ENCODE results near the gene SLC29A2.

SLC29A2 gene

DNA sequence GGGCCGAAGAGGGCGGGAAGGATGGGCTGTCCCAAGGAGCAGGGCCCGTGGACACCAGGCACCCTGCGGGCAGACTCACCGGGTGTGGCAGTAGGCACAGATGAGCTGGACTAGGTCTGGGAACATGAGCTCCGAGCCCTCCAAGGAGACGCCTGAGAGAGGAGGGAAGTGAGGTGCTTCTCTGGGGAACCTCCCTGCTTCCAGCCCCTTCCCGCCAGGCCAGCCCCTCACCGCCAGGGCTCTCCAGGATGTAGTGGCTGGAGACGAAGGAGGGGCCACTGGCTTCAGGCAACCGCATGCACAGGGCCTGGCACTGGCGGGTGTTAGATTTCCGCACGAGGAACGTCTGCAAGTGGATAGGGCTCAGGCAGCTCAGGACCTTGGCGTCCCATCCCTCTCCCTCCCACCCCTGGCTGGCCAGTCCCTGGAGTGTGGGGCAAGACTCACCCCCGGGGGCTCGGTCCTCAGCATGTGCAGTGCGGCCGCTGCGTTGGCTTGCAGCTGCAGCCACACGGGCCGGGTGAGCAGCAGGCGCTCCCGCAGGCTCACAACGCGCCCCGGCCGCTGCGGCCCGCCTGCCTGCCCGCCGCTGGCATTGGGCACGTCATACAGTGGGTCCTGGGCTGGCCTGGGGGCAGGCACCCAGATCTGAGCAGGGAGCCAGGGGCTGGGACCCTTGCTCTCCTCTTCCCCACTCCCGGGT, 35.9 kb downstream of the SLC29A2 start:
- peak in 2 of 58 donors; percentile 18 to 25 for DNase-seq

DNA sequence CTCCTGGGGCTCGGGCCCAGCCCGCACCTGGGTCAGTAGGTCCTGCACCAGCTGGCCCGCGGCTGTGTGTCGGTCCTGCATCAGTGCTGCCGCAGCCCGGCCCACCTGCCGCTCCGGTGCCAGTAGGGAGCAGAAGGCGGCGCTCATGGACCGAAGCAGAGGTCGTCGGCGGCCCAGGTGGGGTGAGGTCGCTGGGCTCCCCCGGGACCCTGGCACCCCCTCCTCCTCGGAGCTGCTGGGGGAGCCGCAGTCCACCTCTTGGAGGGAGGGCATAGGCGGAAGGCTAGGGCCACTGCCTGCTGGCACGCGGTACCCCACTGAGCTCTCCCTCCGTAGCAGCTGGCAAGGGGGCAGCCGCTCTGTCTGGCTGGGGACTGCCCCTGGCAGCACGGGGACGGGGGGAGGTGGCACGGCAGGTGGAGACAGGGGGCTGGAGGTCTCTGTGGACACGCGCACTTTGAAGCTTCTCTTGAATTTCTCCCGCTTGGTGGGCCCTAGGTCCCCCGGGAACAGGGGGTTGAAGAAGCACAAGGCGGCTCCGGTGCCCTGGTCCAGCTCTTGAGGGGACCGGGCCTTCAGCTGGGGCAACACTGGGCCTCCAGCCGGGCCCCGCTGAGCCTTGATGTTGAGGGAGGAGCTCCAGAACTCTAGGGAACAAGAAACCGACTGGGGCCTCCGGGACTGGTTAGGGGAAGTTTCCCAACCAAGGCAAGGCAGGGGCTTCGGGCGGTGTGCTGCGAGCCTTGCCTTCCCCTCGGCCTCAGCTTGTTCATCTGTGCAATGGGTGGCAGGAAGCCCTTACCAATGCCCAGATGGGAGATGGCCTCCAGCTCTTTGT, 36.7 kb downstream of the SLC29A2 start:
- DNase-seq, result no peak

DNA sequence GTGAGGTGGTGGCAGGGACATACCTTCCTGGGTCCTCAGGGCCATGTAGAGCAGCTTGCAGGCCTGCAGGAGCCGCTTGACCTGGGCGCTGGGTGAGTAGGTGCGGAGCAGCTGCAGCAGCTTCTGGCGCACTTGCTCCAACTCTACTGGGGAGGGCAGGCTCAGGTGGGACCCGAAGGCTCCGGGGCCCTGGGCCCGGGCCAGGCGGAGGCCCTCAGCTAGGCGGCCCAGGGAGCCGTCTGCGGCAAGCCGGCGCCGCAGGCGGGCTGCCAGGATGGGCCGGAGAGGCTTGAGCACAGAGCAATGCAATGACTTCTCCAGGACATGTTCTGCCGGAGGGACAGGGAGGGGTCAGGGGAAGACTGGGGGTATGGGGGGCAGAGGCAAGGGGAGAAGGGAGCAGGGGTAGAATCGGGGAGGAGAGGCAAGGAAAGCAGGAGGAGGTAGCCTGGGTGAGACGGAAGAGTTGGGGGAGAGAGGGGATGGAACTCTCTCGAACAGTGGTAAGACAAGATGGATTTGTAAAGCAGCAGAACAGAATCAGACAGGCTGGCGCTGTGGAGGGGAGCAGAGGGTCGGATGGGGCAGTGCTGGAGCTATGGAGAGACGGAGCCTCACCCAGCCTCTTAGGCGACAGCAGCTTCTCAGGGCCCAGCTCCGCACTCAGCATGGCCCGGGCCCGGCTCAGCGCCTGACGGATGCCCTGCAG, 37.5 kb downstream of the SLC29A2 start:
- no peak for DNase-seq

DNA sequence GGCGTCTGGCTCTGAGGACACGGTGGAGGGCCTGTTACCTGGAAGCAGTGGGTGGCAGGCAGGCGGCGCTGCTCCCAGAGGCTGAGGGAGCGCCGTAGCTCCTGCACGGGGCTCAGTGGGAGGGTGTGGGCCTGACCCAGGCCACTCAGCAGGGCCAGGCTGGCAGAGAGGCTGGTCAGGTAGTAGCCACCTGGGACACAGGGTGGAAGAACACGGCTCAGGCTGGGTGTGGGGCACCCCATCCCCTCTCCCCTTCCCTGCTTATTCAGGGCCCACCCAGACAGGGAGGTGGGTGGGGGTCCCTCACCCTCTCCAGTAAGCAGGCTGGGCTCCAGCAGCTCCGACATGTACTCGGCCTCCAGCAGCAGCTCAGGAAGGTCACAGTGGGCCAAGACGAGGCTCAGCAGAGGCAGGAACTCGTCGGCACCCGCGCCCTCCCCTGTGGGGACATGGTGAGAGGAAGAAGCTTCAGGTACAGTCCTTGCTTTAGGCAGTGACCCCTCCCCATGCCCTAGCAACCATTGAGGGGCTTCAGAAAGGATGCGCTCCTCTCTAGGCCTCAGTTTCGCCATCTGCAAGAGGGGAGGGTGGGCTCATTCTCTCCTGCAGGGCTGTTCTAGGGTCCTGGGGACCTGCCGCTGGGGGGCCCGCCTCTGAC, 38.2 kb downstream of the SLC29A2 start:
- DNase-seq, result no peak

DNA sequence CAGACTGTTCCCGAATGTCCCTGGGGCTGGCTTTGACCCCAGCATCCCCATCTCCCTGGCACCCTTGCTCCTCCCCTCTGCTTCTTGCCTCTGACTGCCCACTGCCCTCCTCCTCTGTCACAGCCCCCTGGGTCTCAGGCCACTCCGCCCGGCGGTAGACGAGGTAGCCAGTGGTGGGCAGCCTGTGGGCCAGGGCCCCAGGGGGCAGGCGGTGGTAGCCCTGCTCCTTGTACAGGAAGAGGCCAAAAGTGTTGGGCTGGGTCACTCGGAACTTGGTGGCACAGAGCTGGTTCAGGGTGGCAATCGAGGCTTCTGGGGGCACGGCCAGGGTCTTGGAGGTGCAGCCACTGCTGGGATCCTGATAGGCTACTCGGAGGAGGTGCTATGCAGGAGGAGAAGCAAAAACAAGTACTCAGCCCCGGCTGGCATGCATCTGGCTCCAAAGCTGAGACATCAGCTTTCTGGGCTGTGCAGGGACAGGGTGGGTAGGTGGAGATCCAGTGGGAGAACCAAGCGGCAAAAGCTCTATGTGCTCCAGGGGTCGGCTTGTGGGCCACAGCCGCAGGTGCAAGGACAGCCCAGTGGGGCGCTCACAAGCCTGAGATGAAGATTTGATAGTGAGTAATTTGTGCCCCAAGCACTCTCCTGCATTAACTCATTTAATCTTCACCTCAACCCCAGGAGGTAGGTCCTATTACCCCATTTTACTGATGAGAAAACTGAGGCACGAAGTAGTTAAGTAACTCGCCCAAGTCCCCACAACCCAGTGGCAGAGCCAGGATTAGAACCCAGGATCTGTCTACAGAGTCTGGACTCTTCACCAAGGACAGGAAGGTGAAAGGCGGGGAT, 39.0 kb downstream of the SLC29A2 start:
- no peak for DNase-seq

DNA sequence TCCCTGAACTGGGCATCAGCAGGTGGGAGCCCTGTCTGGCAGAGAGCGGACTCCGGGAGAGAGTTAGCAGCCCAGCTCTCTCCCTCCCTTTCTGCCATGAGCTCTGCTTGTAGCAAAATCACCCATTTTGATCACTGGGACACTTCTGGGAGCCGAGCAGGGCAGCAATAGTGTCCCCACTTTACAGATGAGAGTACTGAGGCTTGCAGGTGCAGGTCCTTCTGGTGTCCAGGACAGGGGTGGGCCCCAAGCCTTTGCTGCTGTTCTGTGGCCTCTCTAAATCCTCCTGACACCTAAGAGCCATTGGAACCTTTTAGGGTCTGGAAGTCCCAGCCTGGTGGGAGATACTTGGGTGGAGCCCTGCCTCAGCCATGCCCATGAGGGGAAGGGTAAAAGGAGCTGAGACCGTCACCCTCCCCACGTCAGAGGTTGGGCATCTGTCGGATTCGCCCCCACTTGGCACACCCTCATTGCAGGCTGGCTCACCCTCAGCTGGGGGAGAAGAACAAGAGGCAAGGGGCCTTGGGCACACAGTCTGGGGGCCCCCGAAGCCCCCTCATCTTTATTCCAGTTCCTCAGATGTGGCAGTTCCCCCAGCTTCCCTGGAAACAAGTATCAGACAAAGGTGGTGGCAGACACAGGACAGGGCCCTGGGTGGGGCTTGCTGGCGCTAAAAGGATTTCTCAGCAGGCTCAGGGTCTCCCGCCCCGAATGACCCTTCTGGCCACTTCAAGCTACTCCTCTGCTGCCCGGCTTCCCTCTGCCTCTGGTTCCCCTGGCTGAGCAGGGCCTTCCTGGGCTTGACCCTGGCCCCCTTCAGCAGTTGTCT, 39.8 kb downstream of the SLC29A2 start:
- DNase-seq, result no peak

DNA sequence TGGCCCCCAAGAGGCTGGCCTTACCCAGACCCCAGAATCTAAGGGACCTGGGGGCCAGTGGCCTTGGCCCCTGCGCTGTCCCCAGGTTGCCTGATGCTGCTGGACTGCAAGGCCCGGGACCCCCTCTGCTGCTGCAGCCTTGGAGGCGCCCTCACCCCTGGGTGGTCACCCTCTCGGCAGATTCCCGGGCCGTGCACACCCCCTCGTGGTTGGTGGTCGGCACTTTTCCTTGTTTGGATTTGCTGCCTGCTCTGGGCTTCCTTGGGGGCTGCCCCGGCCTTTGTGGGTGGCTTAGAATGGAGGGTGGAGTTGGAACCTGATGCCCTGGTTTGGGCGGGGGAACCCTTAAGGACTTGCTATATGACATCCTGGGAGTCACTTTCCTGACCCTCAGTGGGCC, 40.6 kb downstream of the SLC29A2 start:
- no peak for DNase-seq

DNA sequence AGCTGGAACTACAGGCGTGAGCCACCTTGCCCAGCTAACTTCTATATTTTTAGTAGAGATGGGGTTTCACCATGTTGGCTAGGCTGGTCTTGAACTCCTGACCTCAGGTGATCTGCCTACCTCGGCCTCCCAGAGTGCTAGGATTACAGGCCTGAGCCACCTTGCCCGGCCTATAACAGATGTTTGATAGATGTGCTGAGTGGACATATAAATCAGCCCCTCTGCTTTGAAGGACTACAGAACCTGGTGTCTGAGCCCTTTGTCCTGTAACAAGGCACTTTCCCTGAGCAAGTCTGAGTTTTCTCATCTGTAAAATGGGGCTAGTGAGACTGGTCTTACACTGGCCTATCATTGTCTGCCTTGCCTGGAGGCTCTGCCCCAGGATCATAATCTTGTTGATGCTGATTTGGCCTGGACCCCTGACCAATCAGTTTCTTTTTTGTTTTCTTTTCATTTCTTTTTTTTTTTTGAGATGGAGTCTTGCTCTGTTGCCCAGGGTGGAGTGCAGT, 42.3 kb downstream of the SLC29A2 start:
- DNase-seq, result no peak

DNA sequence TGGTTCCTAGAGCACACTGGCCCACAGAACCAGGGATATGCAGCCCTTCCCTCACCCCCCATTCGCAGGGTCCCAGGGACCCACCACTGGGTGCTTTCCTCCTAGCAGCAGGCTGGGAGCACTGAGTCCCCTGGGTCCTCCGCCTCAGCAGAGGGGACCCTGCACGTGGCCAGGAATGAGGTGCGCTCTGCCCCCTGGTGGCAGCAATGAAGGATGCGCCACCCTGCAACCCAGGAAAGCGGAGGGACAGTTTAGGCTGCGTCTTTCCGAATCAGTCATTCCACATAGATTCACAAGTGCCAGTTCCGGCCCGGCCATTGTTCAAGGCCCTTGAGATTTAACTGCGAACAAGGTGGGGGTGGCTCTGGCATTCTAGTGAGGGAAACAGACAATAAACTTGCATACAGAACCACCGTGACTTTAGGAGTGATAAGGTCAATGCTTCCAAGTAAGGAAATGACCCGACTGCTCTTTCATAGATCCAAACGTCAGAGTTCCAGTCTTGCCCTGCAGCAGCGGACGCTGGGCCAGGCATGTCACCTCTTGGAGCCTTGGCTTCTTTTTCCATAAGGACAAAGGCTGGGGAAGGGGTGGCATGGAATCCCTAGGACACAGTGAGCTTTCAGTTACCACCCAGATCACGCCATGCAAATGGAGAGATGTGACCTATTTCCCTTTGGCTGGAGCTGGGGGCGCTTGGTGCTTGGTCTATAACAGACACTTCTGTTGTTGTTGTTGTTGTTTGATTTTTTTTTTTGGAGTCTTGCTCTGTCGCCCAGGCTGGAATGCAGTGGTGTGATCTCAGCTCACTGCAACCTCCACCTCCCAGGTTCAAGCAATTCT, 43.0 kb downstream of the SLC29A2 start:
- DNase-seq, result peak in 54 of 58 donors; percentile 20 to 84 (median 57)

DNA sequence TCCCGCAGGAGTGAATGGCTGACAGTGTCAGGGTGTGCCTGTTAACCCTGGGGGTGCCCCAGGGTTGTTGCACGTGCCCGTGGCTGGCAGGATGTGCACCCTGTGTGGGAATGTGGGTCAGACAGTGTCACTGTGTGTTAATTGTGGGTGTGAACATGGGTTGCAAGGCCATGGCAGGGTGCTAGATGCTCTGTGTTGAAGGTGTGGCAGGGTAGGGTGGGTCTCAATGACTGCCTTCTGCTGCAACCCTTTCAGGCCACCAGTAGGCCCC, 43.6 kb downstream of the SLC29A2 start:
- DNase-seq, result no peak

DNA sequence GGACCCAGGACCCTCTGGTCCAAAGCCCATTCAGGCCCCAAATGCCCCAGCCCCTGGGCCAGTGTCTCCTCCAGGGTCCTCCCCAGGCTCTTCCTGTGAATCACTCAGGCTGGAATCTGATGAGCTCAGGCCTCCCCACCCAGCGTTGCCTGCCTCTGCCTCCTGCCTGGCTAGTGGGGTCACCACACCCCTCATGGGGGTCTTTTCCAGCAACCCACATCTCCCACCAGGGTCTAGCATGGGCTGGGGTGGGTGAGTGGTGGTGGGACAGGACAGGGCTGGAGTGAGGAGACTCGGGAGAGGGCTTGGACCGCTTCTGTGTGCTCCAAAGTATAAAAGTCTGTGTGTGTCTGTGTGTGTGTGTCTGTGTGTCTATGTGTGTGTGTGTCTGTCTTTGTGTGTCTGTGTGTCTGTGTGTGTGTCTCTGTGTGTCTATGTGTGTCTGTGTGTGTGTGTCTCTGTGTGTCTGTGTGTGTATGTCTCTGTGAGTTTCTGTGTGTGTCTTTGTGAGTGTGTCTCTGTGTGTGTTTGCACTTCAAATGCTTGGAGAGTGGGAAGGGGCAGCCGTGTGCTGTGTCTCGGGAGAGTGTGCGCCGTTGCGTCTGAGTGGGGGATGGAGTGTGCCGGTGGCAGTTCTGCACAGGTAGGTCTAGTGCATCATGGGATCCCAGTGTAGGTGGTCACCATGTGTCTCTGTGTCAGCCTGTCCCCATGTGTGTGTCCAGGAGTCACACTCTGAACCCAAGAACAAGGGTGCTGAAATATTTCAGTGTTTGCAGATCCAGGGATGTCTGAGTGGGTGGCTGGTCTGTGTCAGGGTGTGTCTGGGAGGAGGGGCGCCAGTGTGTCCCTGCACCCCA, 44.2 kb downstream of the SLC29A2 start:
- no peak for DNase-seq

DNA sequence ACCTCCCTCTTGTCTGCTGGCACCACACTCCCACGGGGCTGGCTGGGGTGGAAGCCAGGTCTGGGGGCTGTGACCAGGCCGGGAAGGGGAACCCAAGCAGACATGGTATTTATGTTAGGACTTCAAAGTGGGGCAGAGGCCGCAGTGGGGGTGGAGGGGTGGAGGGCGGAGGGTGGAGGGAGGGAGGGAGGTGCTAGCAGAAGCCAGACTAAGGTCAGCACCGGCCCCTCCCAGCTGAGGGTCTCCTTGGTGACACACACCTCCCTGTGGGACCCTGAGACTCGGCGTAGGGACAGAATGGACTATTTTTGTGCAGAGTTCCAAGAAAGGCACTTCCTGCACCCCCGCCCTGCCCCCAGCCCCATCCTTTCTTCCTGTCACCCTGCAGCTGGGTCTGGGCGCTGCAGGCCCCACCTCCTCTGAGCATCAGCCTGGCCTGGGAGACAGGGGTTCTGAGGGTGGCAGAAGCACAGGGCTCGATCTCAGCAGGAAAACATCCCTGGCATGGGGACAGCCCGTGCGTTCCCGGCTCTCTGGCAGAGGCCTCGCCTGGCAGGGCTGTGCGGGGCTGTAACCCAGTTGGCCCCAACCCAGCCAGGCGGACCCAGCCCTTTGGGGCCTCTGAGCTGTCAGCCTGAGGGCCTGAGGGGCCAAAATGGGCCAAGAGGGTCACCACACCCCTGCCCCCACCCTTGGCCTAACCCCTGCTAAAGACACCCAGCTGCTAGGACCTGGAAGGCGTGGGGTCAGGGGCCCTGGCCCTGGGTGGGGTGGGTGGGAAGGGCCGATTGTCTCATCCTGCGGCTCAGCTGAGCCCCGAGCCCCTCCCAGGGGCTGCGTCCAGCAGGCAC, 45.1 kb downstream of the SLC29A2 start:
- DNase-seq, result no peak

DNA sequence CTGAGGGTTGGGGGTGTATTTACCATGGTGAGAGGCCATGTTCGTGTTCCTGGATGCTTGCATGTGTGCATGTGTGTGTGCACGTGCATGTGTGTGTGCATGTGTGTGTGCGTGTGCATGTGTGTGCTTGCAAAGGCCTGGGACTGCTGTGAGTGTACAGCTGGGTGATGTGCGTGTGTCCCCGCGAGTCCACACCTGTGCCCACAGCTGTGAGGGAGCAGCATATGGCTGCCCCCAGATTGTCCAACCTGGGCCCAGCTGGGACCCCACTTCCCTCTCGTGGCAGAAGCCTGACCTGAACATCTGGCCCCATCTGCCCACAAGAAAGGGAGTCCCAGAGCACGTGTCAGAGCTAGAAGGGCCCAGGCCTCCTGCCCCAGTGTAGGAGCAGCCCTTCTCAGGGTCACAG, 46.3 kb downstream of the SLC29A2 start:
- no peak for DNase-seq

DNA sequence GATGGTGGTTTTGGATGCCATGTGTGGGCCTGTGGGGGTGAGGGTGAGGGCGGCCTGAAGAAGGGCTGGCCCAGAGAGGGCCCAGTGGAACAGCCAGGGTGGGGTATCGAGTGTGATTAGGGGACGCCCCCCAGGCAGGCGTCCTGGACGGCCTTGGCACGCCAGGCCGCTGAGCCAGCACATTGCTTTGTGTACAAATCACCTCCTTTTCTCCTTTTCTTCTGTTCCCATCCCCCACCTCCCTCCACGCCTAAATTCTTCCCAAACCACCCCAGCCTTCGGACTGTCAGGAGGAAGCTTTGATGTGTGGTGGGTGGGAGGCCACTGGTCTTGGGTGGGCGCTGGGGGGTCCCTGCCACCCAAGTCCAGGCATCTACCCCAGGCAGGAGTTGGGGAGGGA, 46.9 kb downstream of the SLC29A2 start:
- no peak for DNase-seq

DNA sequence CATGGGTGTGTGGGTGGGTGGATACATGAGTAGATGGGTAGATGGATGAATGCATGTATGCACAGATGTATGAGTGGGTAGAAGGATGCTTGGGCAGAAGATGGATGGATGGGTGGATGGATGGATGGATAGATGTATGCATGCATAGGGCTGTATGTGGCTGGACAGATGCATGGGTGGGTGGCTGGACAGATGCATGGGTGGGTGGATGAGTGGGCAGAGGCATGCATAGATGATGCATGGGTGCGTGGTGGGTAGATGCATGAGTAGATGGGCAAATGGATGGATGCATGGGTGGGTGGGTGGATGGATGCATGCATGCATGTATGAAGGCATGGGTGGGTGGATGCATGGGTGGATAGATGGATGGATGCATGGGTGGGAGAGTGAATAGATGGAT, 47.9 kb downstream of the SLC29A2 start:
- DNase-seq, result no peak

DNA sequence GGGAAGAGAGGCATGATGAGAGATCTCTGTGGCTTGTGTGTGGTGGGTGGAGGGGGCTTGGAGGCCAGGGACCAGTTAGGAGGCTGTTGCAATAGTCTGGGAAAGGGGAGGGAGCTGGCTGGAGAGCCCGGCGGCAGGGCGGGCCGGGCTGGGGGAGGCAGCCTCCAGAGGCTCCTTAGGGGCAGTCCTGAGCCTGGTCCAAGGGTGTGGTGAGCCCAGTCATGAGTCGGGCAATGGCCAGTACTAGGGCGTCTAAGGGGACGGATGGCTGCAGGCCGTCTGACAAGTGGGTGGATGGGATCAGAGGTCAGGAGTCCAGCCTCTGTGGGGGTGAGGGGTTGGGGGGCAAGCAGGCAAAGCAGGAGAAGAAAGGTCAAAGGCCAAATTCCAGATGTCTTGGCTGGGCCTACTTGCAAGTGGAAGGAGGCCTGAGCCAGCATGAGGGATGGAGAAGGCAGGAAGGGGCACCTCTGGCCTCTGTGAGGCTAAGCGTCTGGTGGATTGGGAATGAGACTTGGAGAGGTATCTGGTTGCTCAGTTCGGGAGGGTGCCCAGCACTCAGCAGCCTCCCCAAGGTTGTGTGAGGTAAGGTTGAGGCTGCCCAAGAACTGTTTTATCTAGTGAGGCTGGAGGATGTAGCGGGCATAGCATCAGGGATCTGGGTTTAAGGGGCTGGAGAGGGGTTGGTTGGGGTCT, 48.7 kb downstream of the SLC29A2 start:
- DNase-seq, result no peak
